GM18861 (cell line): ENCODE measurements around the gene AKAP1.
"Not testable (repeated sequence)": the region's sequence is repeated elsewhere in the genome, so short reads cannot be mapped to it uniquely, and the experiment has no call there.

ENCODE experiments used
- ATAC-seq: cut with Tn5 transposase; IDR thresholded peaks from one replicate; pipeline ENCODE4 v1.9.1; 2021; ENCODE audit not compliant: unreplicated experiment

AKAP1 gene

GRCh38 chr17:57073626-57074025, 11.4 kb upstream of the AKAP1 start:
- no peak for ATAC-seq

DNA sequence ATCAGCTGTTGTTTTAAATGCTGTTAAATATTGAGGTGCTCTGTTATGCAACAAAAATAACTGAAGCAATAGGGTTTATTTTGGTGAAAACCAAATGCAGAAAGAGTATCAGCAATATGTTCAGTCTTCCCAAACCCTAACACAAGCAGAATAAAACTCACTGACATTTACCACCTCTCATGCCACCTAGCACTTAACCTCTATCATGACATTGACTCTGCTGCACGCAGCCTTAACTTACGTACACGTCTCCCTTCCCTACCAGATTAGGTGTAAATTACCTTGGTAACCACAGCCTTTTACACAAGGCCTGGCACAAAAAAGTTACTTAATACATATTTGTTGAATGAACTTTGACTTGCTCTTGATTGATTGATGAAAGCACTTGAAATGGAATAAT, 9.9 kb upstream of the AKAP1 start:
- ATAC-seq, result no peak

- ATAC-seq, result no peak
Measured at GRCh38 chr17:57075785-57076184, 9.3 kb upstream of the AKAP1 start.

DNA sequence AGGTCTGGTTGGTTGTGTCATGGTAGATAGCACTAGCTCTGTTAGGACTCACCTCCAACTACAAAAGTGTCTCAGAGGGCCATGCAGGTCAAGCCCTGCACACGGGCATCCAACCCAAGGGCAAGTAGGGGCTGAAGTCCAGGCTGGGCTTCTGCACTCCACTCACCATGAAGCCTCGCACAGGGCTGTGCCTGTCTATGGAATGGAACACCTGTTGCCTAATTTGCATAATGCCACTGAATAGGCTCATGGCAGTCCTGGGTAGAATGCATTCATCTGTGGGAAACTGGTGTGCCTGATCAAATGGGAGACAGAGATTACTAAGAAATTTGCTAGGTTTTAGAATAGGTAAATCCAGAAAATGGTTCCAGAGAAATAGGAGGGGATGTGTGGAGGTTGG, 8.0 kb upstream of the AKAP1 start:
- ATAC-seq, result no peak

DNA sequence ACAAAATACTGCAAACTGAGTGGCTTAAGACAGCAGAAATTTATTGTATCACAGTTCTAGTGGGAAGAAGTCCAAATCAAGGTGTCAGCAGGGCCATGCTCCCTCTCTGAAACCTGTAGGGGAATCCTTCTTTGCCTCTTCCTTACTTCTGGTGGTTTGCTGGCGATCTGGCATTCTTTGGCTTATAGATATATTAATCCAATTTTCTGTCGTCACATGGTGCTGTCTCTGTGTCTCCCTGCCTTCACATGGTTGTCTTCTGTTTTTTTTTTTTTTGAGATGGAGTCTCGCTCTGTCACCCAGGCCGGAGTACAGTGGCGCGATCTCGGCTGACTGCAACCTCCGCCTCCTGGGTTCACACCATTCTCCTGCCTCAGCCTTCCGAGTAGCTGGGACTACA, 6.8 kb upstream of the AKAP1 start:
- ATAC-seq, result no peak

DNA sequence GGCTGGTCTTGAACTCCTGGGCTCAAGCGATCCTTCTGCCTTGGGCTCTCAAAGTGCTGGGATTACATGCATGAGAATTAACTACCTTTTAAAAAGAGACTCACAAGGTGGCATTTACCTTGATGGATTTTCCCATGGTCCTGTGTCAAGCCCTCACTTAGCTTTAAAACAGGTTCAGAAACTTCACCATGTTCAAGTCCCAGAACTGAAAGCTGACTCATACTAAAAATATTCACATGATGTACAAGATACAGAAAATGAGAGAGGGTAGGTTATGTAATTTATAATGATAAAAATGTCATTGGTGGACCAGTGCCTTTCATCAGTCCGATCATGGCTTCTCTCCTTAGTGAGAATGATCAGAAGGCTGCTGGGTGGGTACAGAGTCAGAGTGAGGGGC, 4.3 kb upstream of the AKAP1 start:
- ATAC-seq, result no peak

- no peak for ATAC-seq
Measured at GRCh38 chr17:57082441-57082840, 2.6 kb upstream of the AKAP1 start.

DNA sequence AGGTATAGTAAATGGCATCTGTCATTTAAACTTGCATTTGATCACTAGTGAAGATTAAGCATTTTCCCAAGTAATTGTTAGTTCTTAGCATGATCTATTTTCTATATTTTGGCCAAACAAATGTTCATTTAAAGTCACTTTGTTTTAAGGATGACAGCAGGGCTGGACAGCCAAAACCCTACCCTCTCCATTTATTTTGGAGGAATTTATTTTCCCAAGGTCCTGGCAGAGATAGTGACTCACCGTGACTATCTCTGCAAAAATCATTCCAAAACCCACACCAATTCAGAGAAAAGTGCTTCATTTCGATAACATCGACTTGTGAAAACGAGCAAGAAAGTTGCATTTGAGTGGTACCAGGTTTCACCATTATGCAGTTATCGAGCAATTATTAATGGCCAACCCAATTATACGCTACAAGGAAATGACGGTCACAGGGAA, 665 bp upstream of the AKAP1 start:
- peak; percentile 6 for ATAC-seq

GRCh38 chr17:57085448-57086068, 512 bp downstream of the AKAP1 start:
- ATAC-seq, result peak; percentile 21

DNA sequence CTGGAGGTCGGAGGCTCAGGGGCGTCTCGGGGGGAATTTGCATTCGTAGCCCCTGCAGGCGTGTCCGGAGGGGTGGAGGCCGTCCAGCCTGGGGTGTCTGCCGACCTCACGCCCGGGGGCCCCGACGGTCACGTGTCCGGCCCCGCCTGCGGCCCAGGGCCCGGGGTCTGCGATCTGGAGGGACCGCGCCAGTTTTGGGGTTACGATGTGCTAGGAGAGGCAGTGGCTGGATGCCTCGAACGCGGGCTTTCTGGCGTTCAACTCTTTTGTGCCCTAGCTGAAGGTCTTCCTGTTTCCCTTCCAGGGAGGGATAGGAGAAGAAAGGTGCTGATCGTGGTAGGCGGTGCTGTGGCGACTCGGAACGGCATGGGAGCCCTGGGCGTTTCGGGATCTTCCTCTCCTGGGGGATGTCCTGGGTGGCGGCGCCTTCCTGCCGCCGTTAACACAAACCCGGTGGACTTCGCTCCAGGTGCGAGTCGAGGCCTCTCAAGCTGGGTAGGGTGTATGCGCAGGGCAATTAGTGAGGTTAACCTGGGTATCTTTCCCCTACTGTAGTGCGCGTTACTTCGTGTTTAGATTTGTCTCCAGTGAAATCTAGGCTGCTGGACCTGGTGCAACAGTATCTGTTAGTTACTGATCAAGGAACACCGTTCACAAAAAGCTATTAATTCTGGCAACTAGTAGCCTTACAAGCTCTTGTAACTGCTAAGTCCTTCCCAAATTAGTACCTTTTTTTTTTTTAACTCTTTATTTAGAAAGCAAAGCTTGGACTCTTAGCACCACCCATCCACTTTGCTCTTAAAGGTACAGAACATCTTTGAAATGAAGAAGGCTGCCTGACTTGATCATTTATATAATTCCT, 1.3 kb downstream of the AKAP1 start:
- ATAC-seq, result no peak

GRCh38 chr17:57088298-57088697, 3.3 kb downstream of the AKAP1 start:
- no peak for ATAC-seq

DNA sequence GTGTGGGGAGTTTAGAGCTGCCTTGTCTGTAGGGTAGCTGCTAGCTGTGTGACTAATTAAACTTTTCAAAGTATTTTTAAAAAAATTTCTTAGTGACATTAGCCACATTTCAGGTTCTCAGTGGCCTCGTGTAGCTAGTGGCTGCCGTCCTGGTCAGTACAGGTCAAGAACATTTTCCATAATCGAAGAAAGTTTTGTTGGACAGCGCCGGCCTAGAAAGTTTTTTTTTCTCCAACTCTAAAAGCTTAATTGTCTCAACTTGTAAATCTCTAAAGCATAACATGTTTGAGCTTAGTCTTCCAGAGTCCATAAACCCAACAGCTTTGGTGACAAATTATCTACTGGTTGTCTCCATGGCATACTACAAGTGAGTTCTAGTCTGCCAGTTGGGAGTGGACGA, 4.3 kb downstream of the AKAP1 start:
- no peak for ATAC-seq

- ATAC-seq, result no peak
Measured at GRCh38 chr17:57090560-57091185, 5.6 kb downstream of the AKAP1 start.

- no peak for ATAC-seq
Measured at GRCh38 chr17:57091186-57091618, 6.2 kb downstream of the AKAP1 start.

DNA sequence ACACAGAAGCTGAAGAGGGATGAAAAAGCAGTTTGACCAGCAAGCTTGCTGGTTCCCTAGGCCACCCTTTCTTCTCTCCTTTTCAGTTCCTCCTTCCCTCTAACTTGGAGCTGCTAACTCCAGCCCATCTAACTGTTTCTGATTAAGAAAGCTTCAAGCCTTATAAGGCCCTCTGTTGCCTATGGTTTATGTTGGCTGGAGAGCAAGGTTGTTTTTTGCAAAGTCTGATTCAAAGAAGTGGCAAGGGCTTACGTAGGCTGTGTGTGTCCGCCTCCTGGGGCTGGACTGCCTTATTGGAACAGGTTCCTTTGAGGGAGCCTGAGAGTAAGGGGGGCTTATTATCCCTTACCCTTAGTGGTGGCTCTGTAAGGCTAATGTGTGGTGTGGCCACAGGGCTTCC, 7.1 kb downstream of the AKAP1 start:
- ATAC-seq, result no peak

DNA sequence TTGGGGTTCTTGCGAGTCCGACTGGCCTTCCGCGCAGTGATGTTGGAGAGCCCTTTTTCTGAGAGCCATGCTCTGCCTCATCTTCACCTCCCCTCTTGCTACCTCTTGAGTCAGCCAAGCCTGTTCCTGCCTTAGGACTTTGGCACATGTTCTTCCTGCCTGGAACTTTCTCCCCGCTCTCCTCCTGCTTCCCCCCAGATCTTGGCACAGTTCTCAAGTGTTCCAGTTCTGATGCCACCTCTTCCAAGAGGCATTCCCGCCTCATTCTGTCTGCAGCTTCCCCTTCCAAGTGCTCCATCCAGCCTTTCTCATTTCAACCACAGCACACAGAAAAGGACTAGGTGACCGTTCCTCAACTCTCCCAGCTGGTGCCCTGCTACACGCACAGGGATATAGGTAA, 7.7 kb downstream of the AKAP1 start:
- no peak for ATAC-seq

GRCh38 chr17:57096472-57097202, 11.6 kb downstream of the AKAP1 start:
- ATAC-seq, result no peak

GRCh38 chr17:57097832-57098421, 12.9 kb downstream of the AKAP1 start:
- no peak for ATAC-seq

GRCh38 chr17:57099165-57099564, 14.1 kb downstream of the AKAP1 start:
- ATAC-seq, result no peak

DNA sequence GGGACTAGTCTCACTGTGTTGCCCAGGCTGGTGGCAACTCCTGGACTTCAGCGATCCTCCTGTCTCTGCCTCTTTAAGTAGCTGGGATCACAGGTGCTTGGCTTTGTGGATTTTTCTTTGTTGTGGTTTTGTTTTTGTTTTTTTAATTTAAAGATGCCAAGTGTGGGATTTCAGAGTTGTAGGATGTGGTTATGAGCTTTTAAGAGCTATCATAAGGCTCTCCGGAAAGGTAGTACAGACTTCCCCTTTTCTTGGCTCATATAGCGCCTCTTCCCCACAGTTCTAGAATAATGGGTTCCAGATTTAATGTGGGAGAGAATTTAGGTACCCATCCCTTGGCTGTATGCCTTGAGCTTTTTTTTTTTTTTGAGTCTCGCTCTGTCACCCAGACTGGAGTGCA, 17.1 kb downstream of the AKAP1 start:
- ATAC-seq, result no peak

DNA sequence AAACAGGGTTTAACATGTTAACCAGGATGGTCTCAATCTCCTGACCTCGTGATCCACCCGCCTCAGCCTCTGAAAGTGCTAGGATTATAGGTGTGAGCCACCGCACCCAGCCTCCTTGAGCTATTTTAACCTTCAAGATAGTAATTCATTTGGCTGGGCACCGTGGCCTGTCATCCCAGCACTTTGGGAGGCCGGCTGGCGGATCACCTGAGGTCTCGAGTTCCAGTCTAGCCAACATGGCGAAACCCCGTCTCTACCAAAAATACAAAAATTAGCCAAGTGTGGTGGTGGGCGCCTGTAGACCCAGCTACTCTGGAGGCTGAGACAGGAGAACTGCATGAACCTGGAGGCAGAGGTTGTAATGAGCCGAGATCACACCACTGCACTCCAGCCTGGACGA, 17.6 kb downstream of the AKAP1 start:
- not testable (repeated sequence) for ATAC-seq
